SK-N-SH treated with all-trans-retinoic acid at 6 μM for 48 hours (cell line): ENCODE measurements around the gene C1R.

Experiments used
- ATAC-seq: fragments of 200-7000 bp; cut with Tn5 transposase; 3 replicates; pipeline ENCODE4 v1.9.1; 2020; ENCODE audit warnings: mild to moderate bottlenecking, moderate library complexity
- ARNTL ChIP-seq: fragments of 450-650 bp; formaldehyde crosslinking; IDR thresholded peaks from 2 replicates; pipeline ENCODE4 v1.5.0; 2020; ENCODE audit warnings: low read depth, mild to moderate bottlenecking, moderate library complexity, borderline replicate concordance
- BACH2 ChIP-seq: fragments of 250-450 bp; sonication (Bioruptor Pico); IDR thresholded peaks from 2 replicates; pipeline ENCODE4 v1.9.0; 2021; ENCODE audit warnings: mild to moderate bottlenecking, borderline replicate concordance
- CREB5 ChIP-seq: fragments of 250-450 bp; sonication (Bioruptor Pico); IDR thresholded peaks from 2 replicates; pipeline ENCODE4 v1.5.1; 2020; ENCODE audit warnings: low read depth, mild to moderate bottlenecking, moderate library complexity
- CSDC2 ChIP-seq: fragments of 250-450 bp; sonication (Bioruptor Pico); IDR thresholded peaks from 2 replicates; pipeline ENCODE4 v1.5.0; 2020; ENCODE audit warnings: mild to moderate bottlenecking, moderate library complexity
- CSRNP3 ChIP-seq: fragments of 250-450 bp; sonication (Bioruptor Pico); IDR thresholded peaks from 2 replicates; pipeline ENCODE4 v1.5.1; 2021; ENCODE audit warnings: mild to moderate bottlenecking, moderate library complexity
- ESRRG ChIP-seq: fragments of 250-450 bp; sonication (Bioruptor Pico); IDR thresholded peaks from 2 replicates; pipeline ENCODE4 v1.6.1; 2021; ENCODE audit warnings: mild to moderate bottlenecking
- GLIS3 ChIP-seq: fragments of 250-450 bp; sonication (Bioruptor Pico); IDR thresholded peaks from 2 replicates; pipeline ENCODE4 v1.5.0; 2020; ENCODE audit warnings: mild to moderate bottlenecking, moderate library complexity
- ISL1 ChIP-seq: fragments of 250-450 bp; sonication (Bioruptor Pico); IDR thresholded peaks from 2 replicates; pipeline ENCODE4 v2.1.2; 2022; ENCODE audit warnings: mild to moderate bottlenecking, moderate library complexity
- OSR1 ChIP-seq: fragments of 250-450 bp; sonication (Bioruptor Pico); IDR thresholded peaks from 2 replicates; pipeline ENCODE4 v1.8.0; 2022; ENCODE audit warnings: moderate library complexity, mild to moderate bottlenecking, inconsistent platforms
- PATZ1 ChIP-seq: fragments of 250-450 bp; sonication (Bioruptor Pico); IDR thresholded peaks from 2 replicates; pipeline ENCODE4 v1.8.0; 2020; ENCODE audit warnings: mild to moderate bottlenecking, moderate library complexity, borderline replicate concordance
- PPARA ChIP-seq: fragments of 250-450 bp; sonication (Bioruptor Pico); IDR thresholded peaks from 2 replicates; pipeline ENCODE4 v1.5.0; 2020; ENCODE audit warnings: mild to moderate bottlenecking, borderline replicate concordance
- RARB ChIP-seq: fragments of 250-450 bp; sonication (Bioruptor Pico); IDR thresholded peaks from 2 replicates; pipeline ENCODE4 v1.8.0; 2021; ENCODE audit warnings: mild to moderate bottlenecking, moderate library complexity
- SNAI2 ChIP-seq: fragments of 250-450 bp; sonication (Bioruptor Pico); IDR thresholded peaks from 2 replicates; pipeline ENCODE4 v1.5.0; 2020; ENCODE audit warnings: mild to moderate bottlenecking, moderate library complexity
- TCF4 ChIP-seq: fragments of 250-450 bp; sonication (Bioruptor Pico); IDR thresholded peaks from 2 replicates; pipeline ENCODE4 v1.8.0; 2021; ENCODE audit warnings: mild to moderate bottlenecking, moderate library complexity, borderline replicate concordance
- TOX ChIP-seq: fragments of 250-450 bp; sonication (Bioruptor Pico); IDR thresholded peaks from 2 replicates; pipeline ENCODE4 v1.8.0; 2021; ENCODE audit warnings: mild to moderate bottlenecking, moderate library complexity, borderline replicate concordance
- TSHZ2 ChIP-seq: fragments of 250-450 bp; sonication (Bioruptor Pico); IDR thresholded peaks from 2 replicates; pipeline ENCODE4 v1.5.0; 2020; ENCODE audit warnings: mild to moderate bottlenecking, moderate library complexity
- ZC3H10 ChIP-seq: fragments of 250-450 bp; sonication (Bioruptor Pico); IDR thresholded peaks from 2 replicates; pipeline ENCODE4 v1.5.1; 2021; ENCODE audit warnings: mild to moderate bottlenecking, moderate library complexity
- ZFP30 ChIP-seq: fragments of 450-650 bp; formaldehyde crosslinking; IDR thresholded peaks from 2 replicates; pipeline ENCODE4 v1.5.0; 2022; ENCODE audit warnings: mild to moderate bottlenecking, moderate library complexity
- ZNF565 ChIP-seq: fragments of 450-650 bp; formaldehyde crosslinking; conservative IDR thresholded peaks from 2 replicates; pipeline ENCODE4 v1.5.0; 2020; ENCODE audit warnings: low read depth, mild to moderate bottlenecking, moderate library complexity
- ZNF70 ChIP-seq: fragments of 450-650 bp; formaldehyde crosslinking; IDR thresholded peaks from 2 replicates; pipeline ENCODE4 v1.5.0; 2020; ENCODE audit warnings: mild to moderate bottlenecking, moderate library complexity
- ZNF8 ChIP-seq: fragments of 450-650 bp; formaldehyde crosslinking; IDR thresholded peaks from 2 replicates; pipeline ENCODE4 v1.5.0; 2020; ENCODE audit warnings: mild to moderate bottlenecking, moderate library complexity

The C1R gene

GRCh38 chr12:7101047-7101693, 8.9 kb upstream of the C1R start:
- ATAC-seq = no peak
- TF ChIP-seq PPARA (CRISPR knock-in tag) (no peak), ZNF70 (no peak), ARNTL (CRISPR knock-in tag) (no peak), GLIS3 (no peak)

- ATAC-seq = no peak
- TF ChIP-seq SNAI2 (CRISPR knock-in tag) = no peak
- no peak for TF ChIP-seq ZC3H10 (CRISPR knock-in tag)
- TF ChIP-seq CSDC2 (CRISPR knock-in tag) = no peak
- TF ChIP-seq GLIS3 = no peak
- TF ChIP-seq ZNF565 (CRISPR knock-in tag) = no peak
- TF ChIP-seq ISL1 = no peak
- no peak for TF ChIP-seq BACH2 (CRISPR knock-in tag)
- TF ChIP-seq TCF4 = no peak
- TF ChIP-seq ZFP30 (CRISPR knock-in tag) = no peak
- TF ChIP-seq PATZ1 (CRISPR knock-in tag) = no peak
- no peak for TF ChIP-seq OSR1 (CRISPR knock-in tag)
- TF ChIP-seq ARNTL (CRISPR knock-in tag) = no peak
- no peak for TF ChIP-seq TOX (CRISPR knock-in tag)
- no peak for TF ChIP-seq RARB (CRISPR knock-in tag)
These were observed 8.0 kb upstream of the C1R start for GRCh38 chr12:7100239-7100638.

GRCh38 chr12:7099290-7099996, 7.2 kb upstream of the C1R start:
- ATAC-seq = no peak
- TF ChIP-seq TSHZ2 = no peak
- no peak for TF ChIP-seq TOX (CRISPR knock-in tag)
- TF ChIP-seq, all 23 proteins: peak for 0

- no peak for ATAC-seq
- TF ChIP-seq OSR1 (CRISPR knock-in tag) = no peak
- no peak for TF ChIP-seq BACH2 (CRISPR knock-in tag)
- TF ChIP-seq ZFP30 (CRISPR knock-in tag) = no peak
- TF ChIP-seq ZNF8 = no peak
- TF ChIP-seq CSRNP3 (CRISPR knock-in tag) = no peak
- TF ChIP-seq GLIS3 = no peak
- no peak for TF ChIP-seq SNAI2 (CRISPR knock-in tag)
- TF ChIP-seq ESRRG (CRISPR knock-in tag) = no peak
- TF ChIP-seq ZNF70 = no peak
- no peak for TF ChIP-seq CREB5 (CRISPR knock-in tag)
- no peak for TF ChIP-seq ARNTL (CRISPR knock-in tag)
- TF ChIP-seq TSHZ2 = no peak
- TF ChIP-seq PATZ1 (CRISPR knock-in tag) = no peak
These were observed 4.7 kb upstream of the C1R start for GRCh38 chr12:7096979-7097378.
